Non-pigmented ciliary epithelial cell (primary cell): ENCODE data around the gene SLC25A21.

ENCODE experiments used
- DNase-seq: peaks from one replicate; pipeline ENCODE4 v3.0.0-alpha.2; 2010; ENCODE audit warnings: low read depth

SLC25A21 gene

GRCh38 chr14:36661506-36662257 is 510.7 kb downstream of the SLC25A21 start, which contains the start of gene PAX9:
TSS of gene PAX9 (plus strand) at chr14:36661860. CDS start at chr14:36662090, 230 bp downstream.
- peak; percentile 45 for DNase-seq

- no peak for DNase-seq
Measured at GRCh38 chr14:36660736-36661505, 511.5 kb downstream of the SLC25A21 start.

- no peak for DNase-seq
Measured at GRCh38 chr14:36659822-36660735, 512.3 kb downstream of the SLC25A21 start.

- no peak for DNase-seq
Measured at GRCh38 chr14:36659010-36659821, 513.2 kb downstream of the SLC25A21 start.

GRCh38 chr14:36658123-36659009 is 514.0 kb downstream of the SLC25A21 start:
- no peak for DNase-seq

- no peak for DNase-seq
Measured at GRCh38 chr14:36657399-36658122, 514.8 kb downstream of the SLC25A21 start.

- no peak for DNase-seq
Measured at GRCh38 chr14:36656687-36657398, 515.6 kb downstream of the SLC25A21 start.

- DNase-seq = no peak
Measured at GRCh38 chr14:36655963-36656686, 516.3 kb downstream of the SLC25A21 start.

GRCh38 chr14:36655571-36655962 is 516.8 kb downstream of the SLC25A21 start:
- DNase-seq = no peak

GRCh38 chr14:36654794-36655381 is 517.5 kb downstream of the SLC25A21 start:
- DNase-seq = no peak

GRCh38 chr14:36653962-36654793 is 518.2 kb downstream of the SLC25A21 start:
- no peak for DNase-seq

- DNase-seq = no peak
Measured at GRCh38 chr14:36653413-36653812, 519.0 kb downstream of the SLC25A21 start.

GRCh38 chr14:36652542-36653201 is 519.7 kb downstream of the SLC25A21 start:
- DNase-seq = no peak

GRCh38 chr14:36649872-36650650 is 522.3 kb downstream of the SLC25A21 start:
- no peak for DNase-seq
